ENCODE measurements around the gene CAMK1D. TPM values are rescaled to one million over a fixed set of nuclear protein-coding genes. Genes with fewer than 3 reads are reported as not detected.

Gene CAMK1D
- total and polyA plus RNA-seq, 2 experiments from 2014 or later, result 3.5 to 6.0 TPM

DNA sequence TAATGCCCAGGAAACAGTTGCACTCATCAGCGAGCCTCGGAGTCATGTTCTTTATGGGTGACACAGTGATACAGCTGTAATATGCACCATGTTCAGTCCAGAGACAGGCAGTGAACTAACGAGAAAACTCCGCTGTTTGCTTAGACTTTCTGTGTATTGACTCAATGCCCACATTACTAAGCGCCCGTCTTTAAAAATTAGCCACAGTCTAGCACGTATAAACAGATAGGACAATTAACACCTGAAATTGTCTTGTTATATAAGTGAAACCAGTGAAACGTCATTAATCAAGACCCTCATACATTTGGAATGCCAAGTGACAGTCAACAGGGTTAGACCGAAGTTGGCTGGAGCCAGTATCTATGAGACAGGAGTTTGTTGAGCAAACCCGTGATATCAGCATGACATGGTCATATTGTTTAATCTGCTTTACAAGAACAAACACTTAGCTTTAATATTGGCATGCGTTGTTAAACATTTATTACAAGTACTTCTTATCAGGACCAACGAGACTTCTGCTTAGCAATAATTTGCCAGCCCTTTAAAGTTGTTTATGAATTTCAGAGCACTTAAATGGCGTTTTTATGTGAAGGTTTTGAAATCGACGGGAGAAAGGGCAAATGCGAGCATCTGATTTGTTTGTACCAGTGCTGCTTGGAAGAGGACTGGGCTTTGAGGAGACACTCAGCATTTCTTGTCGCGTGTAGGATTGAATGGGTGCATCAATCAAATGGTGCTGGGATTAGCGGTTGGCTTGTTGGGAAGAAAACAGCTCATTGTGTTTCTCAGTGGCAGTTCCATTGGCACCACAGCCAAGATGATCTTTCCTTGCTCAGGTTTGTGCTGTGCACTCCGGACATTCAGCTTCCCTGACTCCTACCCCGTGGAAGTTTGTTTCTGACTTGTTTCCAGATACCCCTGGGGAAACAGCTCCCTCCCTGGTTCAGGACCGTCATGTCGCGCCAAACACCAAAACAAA lies 56.3 kb downstream of the CAMK1D start:
- Histone ChIP-seq H3K79me2 (no peaks in the 10 kb centered on the region), H3K4me3 (no peak overlapping the region), H3K27ac (peak overlapping the region; percentile 76), H3K9me2 (replicated peaks; ENCODE audit: insufficient read depth) (no peaks in the 10 kb centered on the region), H4K20me1 (ENCODE audit: insufficient read depth, poor library complexity, severe bottlenecking) (no peaks in the 10 kb centered on the region), H3K4me2 (peak overlapping the region; percentile 68), H3K27me3 (no peaks in the 10 kb centered on the region), H3K9me3 (ENCODE audit: low read depth) (no peaks in the 10 kb centered on the region), H3K4me1 (ENCODE audit: insufficient read depth) (peaks cover 10% of the 10 kb centered on the region), H3K36me3 (replicated peaks; ENCODE audit: insufficient read depth, low read depth) (no peaks in the 10 kb centered on the region), H2AFZ (peak overlapping the region; percentile 27)
- peak; percentile 28 for DNase-seq (ENCODE audit: low spot score)
- 43% methylated on average over 24 of the region's 24 CpGs for WGBS (ENCODE audit: low lambda C conversion rate, missing lambda C conversion rate)
- TF ChIP-seq EZH2 (IDR thresholded peaks at IDR 0.05; ENCODE audit: borderline replicate concordance), result no peak
- no peak for TF ChIP-seq CTCF (IDR thresholded peaks at IDR 0.05; ENCODE audit: poor library complexity)
- no peak for TF ChIP-seq EZH2phosphoT487 (IDR thresholded peaks at IDR 0.05; ENCODE audit: low read depth, severe bottlenecking, unreplicated experiment)

GRCh38 chr10:12406764-12407400 lies 57.5 kb downstream of the CAMK1D start:
- TF ChIP-seq EZH2 (IDR thresholded peaks at IDR 0.05; ENCODE audit: borderline replicate concordance) (no peak), CTCF (IDR thresholded peaks at IDR 0.05; ENCODE audit: poor library complexity) (no peak), EZH2phosphoT487 (IDR thresholded peaks at IDR 0.05; ENCODE audit: low read depth, severe bottlenecking, unreplicated experiment) (no peak)
- no peaks in the 10 kb centered on the region for H3K36me3 ChIP-seq (replicated peaks; ENCODE audit: insufficient read depth, low read depth)
- no peaks in the 10 kb centered on the region for H3K9me3 ChIP-seq (ENCODE audit: low read depth)
- no peaks in the 10 kb centered on the region for H3K9me2 ChIP-seq (replicated peaks; ENCODE audit: insufficient read depth)
- no peak for DNase-seq (ENCODE audit: low spot score)
- no peak overlapping the region for H2AFZ ChIP-seq
- no peak overlapping the region for H3K4me3 ChIP-seq
- H4K20me1 ChIP-seq (ENCODE audit: insufficient read depth, poor library complexity, severe bottlenecking), result no peaks in the 10 kb centered on the region
- H3K27me3 ChIP-seq, result no peaks in the 10 kb centered on the region
- 84% methylated on average over 9 of the region's 9 CpGs for WGBS (ENCODE audit: low lambda C conversion rate, missing lambda C conversion rate)
- H3K27ac ChIP-seq, result no peak overlapping the region
- H3K4me2 ChIP-seq, result no peak overlapping the region
- H3K79me2 ChIP-seq, result no peaks in the 10 kb centered on the region
- H3K4me1 ChIP-seq (ENCODE audit: insufficient read depth), result peaks cover 10% of the 10 kb centered on the region

DNA sequence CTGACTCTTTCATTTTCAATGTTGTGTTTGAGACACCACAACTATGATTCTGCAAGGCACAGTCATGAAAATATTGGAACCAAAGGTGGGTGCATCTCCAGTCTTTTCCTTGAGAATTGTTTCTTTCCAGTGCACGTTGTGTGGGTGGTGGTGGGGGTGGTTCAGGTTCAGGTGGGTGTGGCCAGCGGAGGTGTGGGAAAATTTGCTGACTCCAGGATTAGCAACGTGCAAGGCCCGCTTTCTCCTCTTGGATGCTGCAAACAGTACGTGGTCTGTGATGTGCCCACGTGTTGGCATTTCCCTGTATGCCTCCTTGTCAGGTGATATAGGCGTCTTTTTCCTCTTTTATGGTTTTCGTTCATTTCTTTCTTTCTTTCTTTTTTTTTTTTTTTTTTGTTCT lies 59.1 kb downstream of the CAMK1D start:
- no peaks in the 10 kb centered on the region for H3K36me3 ChIP-seq (replicated peaks; ENCODE audit: insufficient read depth, low read depth)
- no peaks in the 10 kb centered on the region for H3K9me2 ChIP-seq (replicated peaks; ENCODE audit: insufficient read depth)
- H3K79me2 ChIP-seq, result no peaks in the 10 kb centered on the region
- H3K4me3 ChIP-seq, result no peak overlapping the region
- H3K4me1 ChIP-seq (ENCODE audit: insufficient read depth), result peaks cover 10% of the 10 kb centered on the region
- no peaks in the 10 kb centered on the region for H3K27me3 ChIP-seq
- TF ChIP-seq EZH2phosphoT487 (IDR thresholded peaks at IDR 0.05; ENCODE audit: low read depth, severe bottlenecking, unreplicated experiment), result no peak
- TF ChIP-seq EZH2 (IDR thresholded peaks at IDR 0.05; ENCODE audit: borderline replicate concordance), result no peak
- no peak for TF ChIP-seq CTCF (IDR thresholded peaks at IDR 0.05; ENCODE audit: poor library complexity)
- H3K9me3 ChIP-seq (ENCODE audit: low read depth), result no peaks in the 10 kb centered on the region
- DNase-seq (ENCODE audit: low spot score), result no peak
- H3K27ac ChIP-seq, result no peak overlapping the region
- H3K4me2 ChIP-seq, result no peak overlapping the region
- 91% methylated on average over 8 of the region's 8 CpGs for WGBS (ENCODE audit: low lambda C conversion rate, missing lambda C conversion rate)
- H2AFZ ChIP-seq, result no peak overlapping the region
- no peaks in the 10 kb centered on the region for H4K20me1 ChIP-seq (ENCODE audit: insufficient read depth, poor library complexity, severe bottlenecking)

Data from hepatocyte (in vitro differentiated cells).